Neural crest cell (in vitro differentiated cells): ENCODE measurements around the gene GJC1. TPM values are rescaled to one million over a fixed set of nuclear protein-coding genes. Genes with fewer than 3 reads are reported as not detected.
A peak's percentile ranks its signal among the peaks of the same experiment; 100 is the strongest.

Experiments used
- DNase-seq: peaks from one replicate; pipeline ENCODE4 v3.0.0; 2021; ENCODE audit warnings: low read depth, mixed read lengths, low spot score
- H3K27ac Mint-ChIP-seq: one replicate; pipeline ENCODE4 v1.8.0; 2021; ENCODE audit warnings: mild to moderate bottlenecking, mixed read lengths; ENCODE audit not compliant: unreplicated experiment
- H3K27me3 Mint-ChIP-seq: 2 replicates; pipeline ENCODE4 v1.8.0; 2021; ENCODE audit warnings: low read depth, mild to moderate bottlenecking, mixed read lengths
- H3K36me3 Mint-ChIP-seq: 2 replicates; pipeline ENCODE4 v1.8.0; 2021; ENCODE audit warnings: low read depth, mild to moderate bottlenecking, mixed read lengths
- H3K4me1 Mint-ChIP-seq: 2 replicates; pipeline ENCODE4 v1.8.0; 2021; ENCODE audit warnings: mixed read lengths
- H3K4me3 Mint-ChIP-seq: one replicate; pipeline ENCODE4 v1.8.0; 2021; ENCODE audit warnings: mild to moderate bottlenecking, mixed read lengths
- H3K9me3 Mint-ChIP-seq: 2 replicates; pipeline ENCODE4 v1.8.0; 2021; ENCODE audit warnings: mixed read lengths
- CTCF ChIP-seq: fragments of 200-600 bp; sonication (generic); conservative IDR thresholded peaks from 2 replicates; pipeline ENCODE4 v1.5.0; 2021; ENCODE audit warnings: antibody characterized with exemption, mild to moderate bottlenecking
- total RNA-seq: library from RNA; stranded (reverse); gene quantifications from 2 replicates; pipeline ENCODE4 v1.2.1, GENCODE V29; 2021

The GJC1 gene
- total RNA-seq, 1 donor from 2014 or later, result 145 TPM

DNA sequence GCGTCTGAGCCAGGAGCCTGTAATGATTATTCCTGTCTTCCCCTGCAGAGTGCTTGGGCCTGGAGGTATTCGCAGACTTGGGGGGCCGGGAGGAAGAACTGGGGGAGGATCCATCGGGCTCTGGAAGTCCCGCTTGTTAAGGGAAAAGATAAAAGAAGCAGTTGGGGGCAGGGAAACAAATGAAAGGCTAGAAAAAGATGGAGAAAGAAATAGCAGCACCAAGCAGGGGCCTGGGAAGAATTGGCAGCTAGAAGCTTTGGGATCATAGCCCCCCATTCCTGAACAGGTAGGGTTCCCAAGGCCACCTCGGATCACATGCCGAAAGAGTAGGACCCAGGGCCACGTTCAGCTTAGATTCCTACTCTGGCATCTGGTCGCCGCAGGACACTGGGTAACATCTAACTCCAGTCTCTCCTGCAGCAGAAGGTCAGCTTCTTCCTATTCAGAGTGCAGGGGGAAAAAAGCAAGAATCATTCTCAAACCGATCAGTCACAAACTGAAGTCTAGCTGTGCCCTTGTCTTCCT is 47.7 kb downstream of the GJC1 start:
- Mint-ChIP-seq H3K4me3 (no peak overlapping the region), H3K27me3 (peaks cover under 1% of the 10 kb centered on the region), H3K36me3 (no peaks in the 10 kb centered on the region), H3K9me3 (no peaks in the 10 kb centered on the region), H3K27ac (peak overlapping the region; percentile 2), H3K4me1 (peaks cover 18% of the 10 kb centered on the region)
- no peak for DNase-seq
- no peak for TF ChIP-seq CTCF

DNA sequence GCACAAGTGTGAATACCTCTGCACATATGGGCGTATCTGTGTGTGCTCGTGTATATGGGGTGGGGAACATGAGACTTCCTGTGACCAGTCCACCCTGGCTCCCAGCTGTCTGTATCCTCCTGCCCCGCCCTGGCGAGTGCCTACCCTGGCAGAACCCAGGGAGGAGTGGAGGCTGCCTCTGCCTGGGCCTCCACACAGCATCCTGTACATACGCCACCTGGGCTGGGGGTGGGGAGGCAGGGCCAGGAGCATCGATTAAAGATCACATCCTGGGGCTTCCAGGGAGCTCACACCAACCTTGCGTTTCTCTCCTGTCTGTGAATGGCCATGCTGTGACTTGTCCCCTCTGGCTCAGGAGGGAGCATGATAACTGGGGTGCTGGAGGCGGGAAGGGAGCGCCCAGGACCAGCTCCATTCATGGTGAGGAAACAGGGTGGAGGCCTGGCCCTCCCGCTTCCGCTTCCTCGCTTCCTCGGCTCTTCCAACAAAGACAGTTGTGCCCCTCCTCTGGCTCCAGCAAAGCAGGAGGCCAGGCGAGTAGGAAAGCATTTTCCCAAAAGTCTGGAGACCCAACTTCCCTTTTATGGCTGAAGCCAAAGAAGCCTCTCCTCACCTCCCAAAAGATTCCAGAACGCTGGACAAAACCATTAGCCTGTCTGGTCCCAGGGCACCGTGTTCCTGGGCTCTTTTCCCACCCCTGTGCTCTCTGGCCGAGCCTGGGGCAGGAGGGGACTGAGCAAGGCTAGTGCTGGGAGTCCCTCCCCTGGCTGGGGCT is 48.3 kb downstream of the GJC1 start:
- TF ChIP-seq CTCF, result no peak
- no peak for DNase-seq
- H3K36me3 Mint-ChIP-seq, result no peaks in the 10 kb centered on the region
- H3K27me3 Mint-ChIP-seq, result peaks cover 5% of the 10 kb centered on the region
- H3K9me3 Mint-ChIP-seq, result no peaks in the 10 kb centered on the region
- peak overlapping the region; percentile 34 for H3K4me3 Mint-ChIP-seq
- H3K4me1 Mint-ChIP-seq, result peaks cover 18% of the 10 kb centered on the region
- peak overlapping the region; percentile 2 for H3K27ac Mint-ChIP-seq

DNA sequence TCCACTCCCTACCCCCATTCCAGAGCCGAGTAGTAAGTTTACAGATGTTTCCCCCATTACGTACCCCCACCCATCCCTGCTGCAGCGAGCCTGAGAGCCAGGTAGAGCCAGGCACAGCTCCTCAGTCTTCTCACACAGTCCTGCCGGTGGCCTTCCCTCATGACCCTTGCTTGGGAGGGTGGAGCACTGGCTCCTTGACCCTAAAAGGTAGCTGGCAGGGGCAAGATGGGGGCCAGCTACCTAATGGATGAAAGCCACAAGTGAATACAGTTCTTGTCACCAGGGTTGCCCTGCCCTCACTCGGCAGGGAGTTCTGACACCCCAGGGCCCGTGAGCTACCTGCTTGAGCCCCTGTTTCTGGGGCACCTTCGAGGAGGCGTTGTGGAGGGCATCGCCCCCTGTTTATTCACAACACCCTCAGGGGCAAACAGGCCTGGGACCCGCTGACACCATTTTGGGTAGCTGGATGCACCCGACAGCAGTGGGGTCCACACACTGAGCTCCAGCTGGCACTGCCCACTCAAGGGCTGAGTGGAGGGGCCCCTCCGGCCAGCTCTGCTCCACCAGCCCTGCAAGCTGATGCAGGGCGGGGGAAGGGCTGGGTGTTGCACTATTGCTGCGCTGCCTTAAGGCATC is 49.1 kb downstream of the GJC1 start:
- no peak overlapping the region for H3K27ac Mint-ChIP-seq

DNA sequence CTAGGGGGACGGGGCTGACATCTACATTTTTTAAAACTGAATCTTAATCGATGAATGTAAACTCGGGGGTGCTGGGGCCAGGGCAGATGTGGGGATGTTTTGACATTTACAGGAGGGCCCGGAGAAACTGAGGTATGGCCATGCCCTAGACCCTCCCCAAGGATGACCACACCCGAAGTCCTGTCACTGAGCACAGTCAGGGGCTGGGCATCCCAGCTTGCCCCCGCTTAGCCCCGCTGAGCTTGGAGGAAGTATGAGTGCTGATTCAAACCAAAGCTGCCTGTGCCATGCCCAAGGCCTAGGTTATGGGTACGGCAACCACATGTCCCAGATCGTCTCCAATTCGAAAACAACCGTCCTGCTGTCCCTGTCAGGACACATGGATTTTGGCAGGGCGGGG is 49.9 kb downstream of the GJC1 start:
- H3K36me3 Mint-ChIP-seq, result no peaks in the 10 kb centered on the region
- H3K4me1 Mint-ChIP-seq, result peaks cover 22% of the 10 kb centered on the region
- no peak for DNase-seq
- no peak overlapping the region for H3K27ac Mint-ChIP-seq
- H3K27me3 Mint-ChIP-seq, result peaks cover 9% of the 10 kb centered on the region
- H3K4me3 Mint-ChIP-seq, result peak overlapping the region; percentile 23
- H3K9me3 Mint-ChIP-seq, result no peaks in the 10 kb centered on the region
- TF ChIP-seq CTCF, result no peak

More for the DNA sequence above, 49.1 kb downstream of the GJC1 start:
- Mint-ChIP-seq H3K4me3 (no peak overlapping the region), H3K36me3 (no peaks in the 10 kb centered on the region), H3K9me3 (no peaks in the 10 kb centered on the region), H3K27me3 (peaks cover 5% of the 10 kb centered on the region), H3K4me1 (peaks cover 18% of the 10 kb centered on the region)
- TF ChIP-seq CTCF, result no peak
- DNase-seq, result no peak

DNA sequence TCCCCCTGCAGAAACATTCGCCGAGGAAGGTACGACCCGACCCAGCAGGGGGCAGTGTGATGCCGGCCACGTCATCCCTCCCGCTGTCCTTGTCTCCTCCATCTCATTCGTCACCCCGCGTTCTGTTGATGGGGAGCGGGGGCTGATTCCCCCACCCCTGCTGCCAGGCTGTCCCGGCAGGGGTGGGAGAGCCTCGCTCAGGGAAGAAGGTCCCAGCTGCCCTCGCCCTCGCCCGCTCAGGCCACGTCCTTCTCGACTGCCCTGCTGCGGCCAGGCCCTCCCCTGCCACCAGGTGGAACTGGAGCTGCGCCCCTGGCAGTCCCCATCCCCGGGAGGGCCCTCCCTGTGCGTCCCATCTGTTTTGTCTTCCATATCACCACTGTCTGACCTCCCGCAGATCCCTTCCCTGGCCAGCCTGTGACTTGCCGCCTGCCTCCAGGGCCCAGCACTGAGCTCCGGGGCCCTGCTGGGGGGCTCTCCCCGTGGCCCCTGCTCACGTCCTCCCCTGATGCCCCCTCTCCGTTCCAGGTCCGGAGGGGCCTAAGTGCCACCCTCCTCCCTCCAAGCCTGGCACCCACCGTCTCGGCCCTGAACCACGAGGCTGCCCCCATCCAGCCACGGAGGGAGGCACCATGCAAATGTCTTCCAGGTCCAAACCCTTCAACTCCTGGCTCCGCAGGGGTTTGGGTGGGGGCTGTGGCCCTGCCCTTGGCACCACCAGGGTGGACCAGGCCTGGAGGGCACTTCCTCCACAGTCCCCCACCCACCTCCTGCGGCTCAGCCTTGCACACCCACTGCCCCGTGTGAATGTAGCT is 50.7 kb downstream of the GJC1 start:
- H3K4me1 Mint-ChIP-seq, result peaks cover 22% of the 10 kb centered on the region
- no peaks in the 10 kb centered on the region for H3K36me3 Mint-ChIP-seq
- DNase-seq, result peak; percentile 85
- H3K4me3 Mint-ChIP-seq, result peak overlapping the region; percentile 73
- no peaks in the 10 kb centered on the region for H3K9me3 Mint-ChIP-seq
- H3K27ac Mint-ChIP-seq, result no peak overlapping the region
- peak; percentile 93 for TF ChIP-seq CTCF
- H3K27me3 Mint-ChIP-seq, result peaks cover 9% of the 10 kb centered on the region
